HG02610 (cell line): ENCODE measurements around the gene SMNDC1.
A peak's percentile ranks its signal among the peaks of the same experiment; 100 is the strongest.
"Not testable (repeated sequence)": the region's sequence is repeated elsewhere in the genome, so short reads cannot be mapped to it uniquely, and the experiment has no call there.

Experiments
- ATAC-seq: cut with Tn5 transposase; IDR thresholded peaks from one replicate; pipeline ENCODE4 v1.9.1; 2021; ENCODE audit warnings: mild to moderate bottlenecking, moderate library complexity; ENCODE audit not compliant: unreplicated experiment

The SMNDC1 gene

GRCh38 chr10:110254467-110254866 lies 50.3 kb downstream of the SMNDC1 start:
- no peak for ATAC-seq

GRCh38 chr10:110252151-110252550 lies 52.6 kb downstream of the SMNDC1 start:
- no peak for ATAC-seq

GRCh38 chr10:110251392-110251791 lies 53.3 kb downstream of the SMNDC1 start:
- ATAC-seq: peak; percentile 88

- ATAC-seq: peak; percentile 69
Measured at GRCh38 chr10:110249489-110249888, 55.2 kb downstream of the SMNDC1 start.

- not testable (repeated sequence) for ATAC-seq
Measured at GRCh38 chr10:110247833-110248232, 56.9 kb downstream of the SMNDC1 start.

- no peak for ATAC-seq
Measured at GRCh38 chr10:110244550-110244949, 60.2 kb downstream of the SMNDC1 start.

GRCh38 chr10:110242511-110242910 lies 62.2 kb downstream of the SMNDC1 start:
- no peak for ATAC-seq

- ATAC-seq: peak; percentile 40
Measured at GRCh38 chr10:110241841-110242240, 62.9 kb downstream of the SMNDC1 start.

- ATAC-seq: peak; percentile 77
Measured at GRCh38 chr10:110241407-110241806, 63.3 kb downstream of the SMNDC1 start.
